NB4 (cell line): Measurements from ENCODE around the gene LENG8.
"Not testable (repeated sequence)": the region's sequence is repeated elsewhere in the genome, so short reads cannot be mapped to it uniquely, and the experiment has no call there.

Experiments used
- MYC ChIP-seq: IDR thresholded peaks from 2 replicates; pipeline ENCODE4 v1.6.1; 2011; ENCODE audit warnings: low read depth, low read length
- POLR2A ChIP-seq: IDR thresholded peaks from 2 replicates; pipeline ENCODE4 v1.6.1; 2011; ENCODE audit warnings: mild to moderate bottlenecking; ENCODE audit not compliant: insufficient read length; ENCODE audit errors: extremely low read depth
- TF ChIP-seq, protein P1 (sequence below): IDR thresholded peaks from one replicate; pipeline ENCODE4 v1.5.1; 2012; ENCODE audit warnings: low read depth, low read length

DNA sequence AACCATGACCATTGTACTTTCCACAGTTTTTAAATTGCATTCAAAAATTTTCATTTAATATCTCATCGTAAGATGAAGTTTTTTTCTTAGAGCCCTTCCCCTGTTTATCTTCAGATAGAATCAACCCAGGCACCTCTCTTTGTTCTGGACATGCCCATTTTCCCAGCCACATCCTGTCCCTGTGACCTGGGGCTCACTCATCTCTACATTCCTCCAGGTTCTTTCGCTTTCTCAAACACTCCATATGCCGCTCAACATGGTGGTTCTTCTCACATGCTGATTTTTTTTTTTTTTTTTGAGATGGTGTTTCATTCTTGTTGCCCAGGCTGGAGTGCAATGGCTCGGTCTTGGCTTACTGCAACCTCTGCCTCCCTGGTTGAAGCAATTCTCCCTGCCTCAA is 56.5 kb downstream of the LENG8 start:
- not testable (repeated sequence) for TF ChIP-seq POLR2A, MYC
- TF ChIP-seq, protein P1, sequence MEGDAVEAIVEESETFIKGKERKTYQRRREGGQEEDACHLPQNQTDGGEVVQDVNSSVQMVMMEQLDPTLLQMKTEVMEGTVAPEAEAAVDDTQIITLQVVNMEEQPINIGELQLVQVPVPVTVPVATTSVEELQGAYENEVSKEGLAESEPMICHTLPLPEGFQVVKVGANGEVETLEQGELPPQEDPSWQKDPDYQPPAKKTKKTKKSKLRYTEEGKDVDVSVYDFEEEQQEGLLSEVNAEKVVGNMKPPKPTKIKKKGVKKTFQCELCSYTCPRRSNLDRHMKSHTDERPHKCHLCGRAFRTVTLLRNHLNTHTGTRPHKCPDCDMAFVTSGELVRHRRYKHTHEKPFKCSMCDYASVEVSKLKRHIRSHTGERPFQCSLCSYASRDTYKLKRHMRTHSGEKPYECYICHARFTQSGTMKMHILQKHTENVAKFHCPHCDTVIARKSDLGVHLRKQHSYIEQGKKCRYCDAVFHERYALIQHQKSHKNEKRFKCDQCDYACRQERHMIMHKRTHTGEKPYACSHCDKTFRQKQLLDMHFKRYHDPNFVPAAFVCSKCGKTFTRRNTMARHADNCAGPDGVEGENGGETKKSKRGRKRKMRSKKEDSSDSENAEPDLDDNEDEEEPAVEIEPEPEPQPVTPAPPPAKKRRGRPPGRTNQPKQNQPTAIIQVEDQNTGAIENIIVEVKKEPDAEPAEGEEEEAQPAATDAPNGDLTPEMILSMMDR = not testable (repeated sequence)
